SHP77 (cell line): Measurements from ENCODE around the gene EDA.

Experiments used
- DNase-seq, 2 experiments: peaks; one replicate each; lab custom pipeline; 2025; lab: John Stamatoyannopoulos, UW

Gene EDA

GRCh38 chrX:69615779-69616456, at the start of gene EDA:
EDA (plus strand) TSS chrX:69616113.
- peak; percentile 50 to 63 for DNase-seq

- DNase-seq: no peak
These were observed 47.1 kb upstream of the EDA start for GRCh38 chrX:69568828-69569227.

GRCh38 chrX:69597399-69597798, 18.5 kb upstream of the EDA start:
- no peak for DNase-seq

- DNase-seq: no peak
These were observed 15.7 kb upstream of the EDA start for GRCh38 chrX:69600182-69600581.

GRCh38 chrX:69603566-69604194, 12.2 kb upstream of the EDA start:
- no peak for DNase-seq

GRCh38 chrX:69605521-69605920, 10.4 kb upstream of the EDA start:
- DNase-seq: no peak

- no peak for DNase-seq
These were observed 8.3 kb upstream of the EDA start for GRCh38 chrX:69607616-69608015.

- DNase-seq: no peak
These were observed 2.0 kb upstream of the EDA start for GRCh38 chrX:69613946-69614345.

GRCh38 chrX:69614886-69615285, 1.0 kb upstream of the EDA start:
- DNase-seq: no peak

- DNase-seq: no peak
These were observed 571 bp upstream of the EDA start for GRCh38 chrX:69615342-69615741.

GRCh38 chrX:69616457-69617203, 717 bp downstream of the EDA start:
- DNase-seq: no peak

- DNase-seq: peak in 1 of 2 experiments; percentile 0
These were observed 2.9 kb downstream of the EDA start for GRCh38 chrX:69618803-69619202.

- DNase-seq: no peak
These were observed 10.2 kb downstream of the EDA start for GRCh38 chrX:69626129-69626528.

- DNase-seq: no peak
These were observed 11.8 kb downstream of the EDA start for GRCh38 chrX:69627744-69628143.

GRCh38 chrX:69630147-69630546, 14.2 kb downstream of the EDA start:
- DNase-seq: no peak

GRCh38 chrX:69664693-69665092, 48.8 kb downstream of the EDA start:
- no peak for DNase-seq

GRCh38 chrX:69670001-69670555, 54.2 kb downstream of the EDA start:
- no peak for DNase-seq

GRCh38 chrX:69674891-69675290, 59.0 kb downstream of the EDA start:
- no peak for DNase-seq

- DNase-seq: no peak
These were observed 89.9 kb downstream of the EDA start for GRCh38 chrX:69705818-69706217.

- no peak for DNase-seq
These were observed 102.2 kb downstream of the EDA start for GRCh38 chrX:69718102-69718501.

GRCh38 chrX:69724307-69724706, 108.4 kb downstream of the EDA start:
- no peak for DNase-seq

GRCh38 chrX:69740317-69740716, 124.4 kb downstream of the EDA start:
- DNase-seq: no peak

GRCh38 chrX:69741721-69742120, 125.8 kb downstream of the EDA start:
- no peak for DNase-seq
